Mesothelial cell of epicardium (in vitro differentiated cells): ENCODE measurements around the gene BOD1. TPM values are rescaled to one million over a fixed set of nuclear protein-coding genes. Genes with fewer than 3 reads are reported as not detected.

Experiments
- DNase-seq, 2 experiments: peaks; one replicate each; pipeline ENCODE4 v3.0.0; 2021; ENCODE audit warnings: low spot score in 2 of 2; ENCODE audit not compliant: unreplicated experiment in 2 of 2
- H3K27ac Mint-ChIP-seq: 2 replicates; pipeline ENCODE4 v1.8.0; 2021; ENCODE audit warnings: mixed read lengths
- H3K27me3 Mint-ChIP-seq: 2 replicates; pipeline ENCODE4 v1.8.0; 2021; ENCODE audit warnings: low read depth, mixed read lengths
- H3K36me3 Mint-ChIP-seq: 2 replicates; pipeline ENCODE4 v1.8.0; 2021; ENCODE audit warnings: mixed read lengths
- H3K4me1 Mint-ChIP-seq: 2 replicates; pipeline ENCODE4 v1.8.0; 2021; ENCODE audit warnings: mixed read lengths
- H3K4me3 Mint-ChIP-seq: 2 replicates; pipeline ENCODE4 v1.8.0; 2021; ENCODE audit warnings: mild to moderate bottlenecking, moderate library complexity, mixed read lengths
- H3K9me3 Mint-ChIP-seq: 2 replicates; pipeline ENCODE4 v1.8.0; 2021; ENCODE audit warnings: mixed read lengths
- total RNA-seq: library from RNA; stranded (reverse); gene quantifications from 3 replicates; pipeline ENCODE4 v1.2.1, GENCODE V29; 2021
- TF ChIP-seq, protein P1 (sequence below): fragments of 200-600 bp; sonication (generic); IDR thresholded peaks from one replicate; pipeline ENCODE4 v1.5.0; 2021; ENCODE audit warnings: antibody characterized with exemption; ENCODE audit not compliant: unreplicated experiment

Gene BOD1
- total RNA-seq, 1 donor from 2014 or later: 91.9 TPM

DNA sequence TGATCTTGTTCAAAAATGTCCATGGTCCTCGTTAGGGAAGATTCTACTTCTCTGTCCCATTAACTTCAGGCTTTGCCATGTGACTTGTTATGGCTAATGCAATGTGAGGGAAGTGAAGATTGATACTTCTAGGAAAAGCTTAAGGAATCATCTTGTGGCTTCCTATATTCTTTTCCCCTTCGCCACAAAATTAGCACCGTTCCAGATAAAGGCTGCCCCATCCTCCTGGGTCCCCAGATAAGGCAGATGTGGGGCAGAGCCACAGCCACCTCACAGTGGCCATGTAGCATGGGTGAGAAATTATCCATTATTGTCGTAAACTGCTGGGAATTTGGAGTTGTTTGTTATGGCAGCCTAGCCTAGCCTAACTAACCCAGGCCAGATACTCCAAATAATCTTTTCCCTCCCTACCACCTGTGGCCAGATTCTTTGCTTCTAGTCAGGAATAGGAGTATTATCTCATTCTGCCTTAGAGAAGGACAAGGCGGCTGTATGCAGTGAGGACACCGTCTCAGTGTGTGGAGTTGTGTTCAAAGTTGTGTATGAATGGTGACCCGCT lies 31.9 kb upstream of the BOD1 start:
- Mint-ChIP-seq H3K27me3 (no peaks in the 10 kb centered on the region), H3K36me3 (no peaks in the 10 kb centered on the region), H3K9me3 (peaks cover 30% of the 10 kb centered on the region), H3K4me3 (no peak overlapping the region), H3K27ac (no peak overlapping the region), H3K4me1 (peaks cover 16% of the 10 kb centered on the region)
- DNase-seq: no peak
- TF ChIP-seq, protein P1, sequence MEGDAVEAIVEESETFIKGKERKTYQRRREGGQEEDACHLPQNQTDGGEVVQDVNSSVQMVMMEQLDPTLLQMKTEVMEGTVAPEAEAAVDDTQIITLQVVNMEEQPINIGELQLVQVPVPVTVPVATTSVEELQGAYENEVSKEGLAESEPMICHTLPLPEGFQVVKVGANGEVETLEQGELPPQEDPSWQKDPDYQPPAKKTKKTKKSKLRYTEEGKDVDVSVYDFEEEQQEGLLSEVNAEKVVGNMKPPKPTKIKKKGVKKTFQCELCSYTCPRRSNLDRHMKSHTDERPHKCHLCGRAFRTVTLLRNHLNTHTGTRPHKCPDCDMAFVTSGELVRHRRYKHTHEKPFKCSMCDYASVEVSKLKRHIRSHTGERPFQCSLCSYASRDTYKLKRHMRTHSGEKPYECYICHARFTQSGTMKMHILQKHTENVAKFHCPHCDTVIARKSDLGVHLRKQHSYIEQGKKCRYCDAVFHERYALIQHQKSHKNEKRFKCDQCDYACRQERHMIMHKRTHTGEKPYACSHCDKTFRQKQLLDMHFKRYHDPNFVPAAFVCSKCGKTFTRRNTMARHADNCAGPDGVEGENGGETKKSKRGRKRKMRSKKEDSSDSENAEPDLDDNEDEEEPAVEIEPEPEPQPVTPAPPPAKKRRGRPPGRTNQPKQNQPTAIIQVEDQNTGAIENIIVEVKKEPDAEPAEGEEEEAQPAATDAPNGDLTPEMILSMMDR: no peak

DNA sequence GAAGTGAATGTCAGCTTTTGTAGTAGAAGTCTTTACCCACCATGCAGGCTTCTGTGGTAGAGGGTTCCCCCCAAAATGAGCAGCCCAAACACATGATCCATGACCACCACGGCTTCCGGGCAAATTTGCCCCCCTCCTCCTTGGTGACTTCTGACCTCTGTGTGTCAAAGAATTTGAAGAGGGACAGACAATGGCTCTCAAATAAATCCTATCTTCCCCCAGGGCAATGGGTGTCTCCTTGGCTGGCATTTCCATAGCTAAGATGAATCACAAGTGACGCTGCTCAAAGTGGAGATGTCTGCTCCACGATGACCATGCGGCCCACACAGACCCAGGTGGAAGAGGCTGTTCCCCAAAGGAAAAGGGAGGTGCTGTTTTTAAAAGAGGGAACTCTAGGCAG lies 30.2 kb upstream of the BOD1 start:
- TF ChIP-seq, protein P1: no peak
- peaks cover 16% of the 10 kb centered on the region for H3K4me1 Mint-ChIP-seq
- H3K4me3 Mint-ChIP-seq: no peak overlapping the region
- no peaks in the 10 kb centered on the region for H3K27me3 Mint-ChIP-seq
- DNase-seq: no peak
- peaks cover 18% of the 10 kb centered on the region for H3K9me3 Mint-ChIP-seq
- no peak overlapping the region for H3K27ac Mint-ChIP-seq
- no peaks in the 10 kb centered on the region for H3K36me3 Mint-ChIP-seq

DNA sequence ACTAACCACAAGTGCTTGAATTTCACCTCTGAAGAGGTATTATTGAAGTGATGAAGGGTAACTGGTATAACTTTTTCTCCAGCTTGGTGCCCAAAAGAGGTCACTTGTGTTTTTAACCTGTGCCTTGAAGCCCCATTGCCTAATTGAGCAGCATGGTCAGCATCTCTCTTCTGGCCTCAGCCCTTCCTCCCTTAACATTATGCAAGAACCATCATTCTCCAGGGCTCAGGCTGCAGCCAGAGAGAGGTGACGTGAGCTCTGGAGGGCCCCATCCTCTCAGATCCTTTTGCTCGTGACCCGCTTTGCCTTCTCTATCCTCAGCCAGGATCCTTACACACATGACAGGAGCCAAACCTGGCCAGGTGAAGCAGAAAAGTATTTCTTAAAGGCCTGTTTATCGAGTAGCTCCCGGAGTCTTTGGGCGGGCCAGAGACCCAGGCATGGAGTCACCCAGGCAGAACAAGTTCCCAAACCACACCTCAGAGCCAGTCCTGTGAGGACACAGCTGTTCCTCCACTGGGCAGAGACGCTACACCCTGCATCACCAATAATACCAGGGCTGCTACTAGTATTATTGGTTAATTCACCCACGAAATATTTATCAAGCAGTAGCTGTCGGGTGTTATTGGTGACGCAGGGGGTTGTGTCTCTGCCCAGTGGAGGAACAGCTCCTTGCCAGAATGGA lies 29.6 kb upstream of the BOD1 start:
- Mint-ChIP-seq H3K36me3 (no peaks in the 10 kb centered on the region), H3K4me3 (no peak overlapping the region), H3K27me3 (no peaks in the 10 kb centered on the region), H3K4me1 (peaks cover 16% of the 10 kb centered on the region), H3K27ac (peak overlapping the region; percentile 91), H3K9me3 (peaks cover 12% of the 10 kb centered on the region)
- DNase-seq: no peak
- TF ChIP-seq, protein P1: no peak

DNA sequence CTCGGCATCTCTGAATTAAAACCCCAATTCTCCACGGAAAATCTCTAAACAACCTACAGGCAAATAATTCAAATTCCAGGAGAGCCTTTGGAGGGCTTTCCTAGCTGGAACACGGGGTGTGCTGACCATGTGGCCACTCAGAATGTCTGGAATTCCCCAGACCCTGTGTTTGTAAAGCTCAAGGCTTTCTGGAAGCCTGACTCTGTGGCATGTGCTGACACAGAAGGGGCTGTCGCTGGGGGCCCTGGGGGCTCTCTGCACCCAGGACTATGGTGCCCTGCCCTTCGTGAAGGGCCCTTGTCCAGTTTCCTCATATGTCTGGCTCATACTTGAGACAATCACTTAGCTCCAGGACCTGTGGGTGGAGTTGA lies 29.0 kb upstream of the BOD1 start:
- Mint-ChIP-seq H3K4me1 (peaks cover 16% of the 10 kb centered on the region), H3K27me3 (no peaks in the 10 kb centered on the region), H3K27ac (peak overlapping the region; percentile 91), H3K4me3 (no peak overlapping the region), H3K9me3 (peaks cover 6% of the 10 kb centered on the region), H3K36me3 (no peaks in the 10 kb centered on the region)
- TF ChIP-seq, protein P1: no peak
- no peak for DNase-seq

DNA sequence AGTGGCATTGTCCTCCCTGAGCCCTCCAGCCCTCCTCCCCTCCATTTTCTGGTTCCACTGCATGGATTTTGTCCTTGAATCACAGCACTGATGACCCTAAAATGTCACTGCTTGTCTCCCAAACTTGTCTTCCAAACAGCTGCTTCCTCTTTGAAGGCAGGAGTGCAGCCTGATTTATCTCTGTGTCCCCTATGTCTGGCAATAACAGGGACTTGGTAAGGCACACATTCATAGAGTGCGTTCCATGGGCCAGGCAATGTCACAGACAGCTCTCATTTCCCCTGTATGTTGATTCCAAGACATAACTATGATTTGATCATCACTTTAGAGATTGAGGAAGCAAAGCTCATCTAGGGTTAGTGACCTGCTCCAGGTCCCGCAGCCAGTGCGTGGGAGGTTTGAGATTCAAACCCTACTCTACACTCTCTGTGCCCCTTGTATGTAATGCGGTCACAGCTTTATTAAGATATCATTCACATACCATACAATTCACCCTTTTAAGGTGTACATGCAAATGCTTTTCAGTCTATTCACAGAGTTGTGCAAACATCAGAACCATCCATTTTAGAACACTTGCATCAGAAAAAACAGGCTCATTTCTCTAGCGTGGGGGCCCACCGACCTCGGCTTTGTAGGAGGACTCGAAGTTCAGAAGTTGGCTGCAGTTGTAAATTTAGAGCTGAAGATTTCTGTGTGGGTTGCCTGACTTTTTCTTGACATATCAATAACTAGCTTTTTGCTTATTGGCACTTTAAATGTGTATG lies 28.4 kb upstream of the BOD1 start:
- Mint-ChIP-seq H3K4me3 (no peak overlapping the region), H3K36me3 (no peaks in the 10 kb centered on the region), H3K27me3 (no peaks in the 10 kb centered on the region), H3K27ac (peak overlapping the region; percentile 91), H3K4me1 (peaks cover 16% of the 10 kb centered on the region), H3K9me3 (peaks cover under 1% of the 10 kb centered on the region)
- TF ChIP-seq, protein P1: no peak
- DNase-seq: no peak
